Nephron progenitor cell (in vitro differentiated cells): ENCODE results near the gene CAMKMT.

ENCODE experiments used
- DNase-seq: peaks from one replicate; pipeline ENCODE4 v3.0.0; 2021
- H3K27ac Mint-ChIP-seq: 2 replicates; pipeline ENCODE4 v1.8.0; 2021; ENCODE audit warnings: mild to moderate bottlenecking, moderate library complexity, mixed read lengths
- H3K27me3 Mint-ChIP-seq: 2 replicates; pipeline ENCODE4 v1.8.0; 2021; ENCODE audit warnings: mild to moderate bottlenecking, low read depth, mixed read lengths; ENCODE audit not compliant: poor library complexity
- H3K36me3 Mint-ChIP-seq: 2 replicates; pipeline ENCODE4 v1.8.0; 2021; ENCODE audit warnings: low read depth, mixed read lengths
- H3K4me1 Mint-ChIP-seq: 2 replicates; pipeline ENCODE4 v1.8.0; 2021; ENCODE audit warnings: mixed read lengths
- H3K4me3 Mint-ChIP-seq: 2 replicates; pipeline ENCODE4 v1.8.0; 2021; ENCODE audit warnings: mild to moderate bottlenecking, moderate library complexity, mixed read lengths
- H3K9me3 Mint-ChIP-seq: 2 replicates; pipeline ENCODE4 v1.8.0; 2021; ENCODE audit warnings: mild to moderate bottlenecking, moderate library complexity, mixed read lengths
- CTCF ChIP-seq: fragments of 200-600 bp; sonication (generic); IDR thresholded peaks from 2 replicates; pipeline ENCODE4 v1.5.0; 2021; ENCODE audit warnings: antibody characterized with exemption

The CAMKMT gene

DNA sequence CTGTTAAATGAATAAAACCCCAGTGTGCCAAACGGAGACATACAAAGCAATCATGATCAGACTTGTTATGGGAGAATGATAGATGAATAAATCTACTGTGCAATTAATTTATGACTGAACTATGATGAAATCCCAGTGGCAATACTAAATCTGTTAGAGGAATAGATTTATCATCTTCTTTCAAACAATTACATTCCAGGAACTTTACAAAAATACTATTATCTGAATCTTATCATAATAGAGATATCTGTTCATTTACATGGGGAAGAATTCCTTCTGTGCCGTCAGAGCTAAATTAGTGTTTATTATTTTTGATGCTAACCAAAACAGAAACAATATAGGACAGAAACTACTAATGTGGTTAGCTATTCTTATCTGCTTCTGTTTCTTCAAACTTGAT, 208.5 kb downstream of the CAMKMT start:
- no peak for TF ChIP-seq CTCF
- no peaks in the 10 kb centered on the region for H3K9me3 Mint-ChIP-seq

GRCh38 chr2:44570777-44571176, 209.0 kb downstream of the CAMKMT start:
- no peak for DNase-seq
- Mint-ChIP-seq H3K36me3 (no peaks in the 10 kb centered on the region), H3K27me3 (no peaks in the 10 kb centered on the region), H3K4me1 (no peaks in the 10 kb centered on the region), H3K4me3 (no peak overlapping the region), H3K27ac (no peak overlapping the region), H3K9me3 (no peaks in the 10 kb centered on the region)
- no peak for TF ChIP-seq CTCF

More for the DNA sequence above, 208.5 kb downstream of the CAMKMT start:
- H3K27ac Mint-ChIP-seq: no peak overlapping the region
- no peaks in the 10 kb centered on the region for H3K36me3 Mint-ChIP-seq
- H3K27me3 Mint-ChIP-seq: no peaks in the 10 kb centered on the region
- no peak for DNase-seq
- no peaks in the 10 kb centered on the region for H3K4me1 Mint-ChIP-seq
- H3K4me3 Mint-ChIP-seq: no peak overlapping the region

DNA sequence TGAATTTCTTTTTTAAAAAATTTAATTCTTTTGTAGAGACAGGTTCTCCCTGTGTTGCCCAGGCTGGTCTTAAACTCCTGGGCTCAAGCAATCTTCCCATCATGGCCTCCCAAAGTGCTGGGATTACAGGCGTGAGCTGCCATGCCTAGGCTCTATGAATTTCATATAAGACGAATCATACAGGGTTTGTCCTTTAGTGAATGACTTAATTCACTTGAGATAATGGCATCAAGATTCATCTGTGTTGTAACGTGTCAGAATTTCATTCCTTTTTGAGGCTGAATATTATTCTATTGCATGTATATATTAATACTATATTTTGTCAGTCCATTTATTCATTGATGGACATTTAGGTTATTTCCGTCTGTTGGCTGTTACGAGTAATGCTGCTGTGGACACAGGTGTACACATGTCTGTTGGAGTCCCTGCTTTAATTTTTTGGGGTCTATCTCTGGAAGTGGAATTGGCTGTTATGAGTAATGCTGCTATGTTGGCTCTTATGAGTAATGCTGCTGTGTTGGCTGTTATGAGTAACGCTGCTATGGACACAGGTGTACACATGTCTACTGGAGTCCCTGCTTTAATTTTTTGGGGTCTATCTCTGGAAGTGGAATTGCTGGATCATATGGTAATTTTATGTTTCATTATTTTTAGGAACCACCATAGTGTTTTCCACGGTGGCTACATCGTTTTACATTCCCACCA, 210.6 kb downstream of the CAMKMT start:
- Mint-ChIP-seq H3K4me1 (no peaks in the 10 kb centered on the region), H3K27me3 (no peaks in the 10 kb centered on the region), H3K9me3 (no peaks in the 10 kb centered on the region), H3K27ac (no peak overlapping the region), H3K4me3 (no peak overlapping the region), H3K36me3 (no peaks in the 10 kb centered on the region)
- no peak for DNase-seq
- TF ChIP-seq CTCF: no peak

GRCh38 chr2:44573996-44574395, 212.2 kb downstream of the CAMKMT start:
- Mint-ChIP-seq H3K9me3 (no peaks in the 10 kb centered on the region), H3K4me1 (no peaks in the 10 kb centered on the region), H3K4me3 (no peak overlapping the region), H3K27me3 (no peaks in the 10 kb centered on the region), H3K36me3 (no peaks in the 10 kb centered on the region), H3K27ac (no peak overlapping the region)
- DNase-seq: no peak
- TF ChIP-seq CTCF: no peak

DNA sequence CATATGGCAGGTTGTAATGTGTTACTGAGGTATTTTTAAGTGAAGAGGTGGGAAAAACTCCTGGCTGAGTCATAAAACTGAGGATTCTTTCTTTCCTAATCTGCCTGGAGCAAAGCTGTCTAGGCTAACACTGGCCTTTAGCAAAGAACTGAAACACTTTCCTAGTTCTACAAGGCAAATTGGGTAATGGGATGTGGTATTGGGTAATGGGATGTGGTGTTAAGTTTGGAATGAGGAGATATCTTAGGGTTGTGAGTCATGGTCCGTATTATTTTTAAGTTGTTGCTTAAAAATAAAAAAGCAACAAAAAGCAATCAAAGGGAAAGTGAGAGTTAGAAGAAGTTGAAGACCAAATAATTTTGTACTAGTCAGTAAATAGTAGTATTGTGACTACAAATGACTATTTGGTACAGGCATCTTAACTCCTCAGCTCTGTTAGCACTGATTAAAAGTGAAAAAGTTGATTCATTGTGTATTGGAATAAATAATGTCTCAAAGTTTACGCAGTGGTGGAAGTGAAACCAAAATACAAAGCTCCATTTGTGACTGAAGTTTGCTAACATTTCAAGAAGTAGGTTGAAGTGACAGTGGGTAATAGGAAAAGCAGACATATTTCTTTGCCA, 216.8 kb downstream of the CAMKMT start:
- H3K27ac Mint-ChIP-seq: no peak overlapping the region

More for the DNA sequence above, 216.8 kb downstream of the CAMKMT start:
- Mint-ChIP-seq H3K4me1 (no peaks in the 10 kb centered on the region), H3K27me3 (no peaks in the 10 kb centered on the region), H3K36me3 (no peaks in the 10 kb centered on the region), H3K4me3 (no peak overlapping the region), H3K9me3 (no peaks in the 10 kb centered on the region)
- TF ChIP-seq CTCF: no peak
- no peak for DNase-seq
